Stimulated activated CD8-positive, alpha-beta memory T cell treated with anti-CD3 and anti-CD28 coated beads, Interleukin-12 subunit alpha, Interleukin-12 subunit beta, amount 100 ng/mL, for 1 hour (primary cell): ENCODE results near the gene ARFRP1.

Source experiments
- DNase-seq: peaks from one replicate; pipeline ENCODE4 v3.0.0-alpha.2; 2020; ENCODE audit warnings: low read depth

Gene ARFRP1, protein sequence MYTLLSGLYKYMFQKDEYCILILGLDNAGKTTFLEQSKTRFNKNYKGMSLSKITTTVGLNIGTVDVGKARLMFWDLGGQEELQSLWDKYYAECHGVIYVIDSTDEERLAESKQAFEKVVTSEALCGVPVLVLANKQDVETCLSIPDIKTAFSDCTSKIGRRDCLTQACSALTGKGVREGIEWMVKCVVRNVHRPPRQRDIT

DNA sequence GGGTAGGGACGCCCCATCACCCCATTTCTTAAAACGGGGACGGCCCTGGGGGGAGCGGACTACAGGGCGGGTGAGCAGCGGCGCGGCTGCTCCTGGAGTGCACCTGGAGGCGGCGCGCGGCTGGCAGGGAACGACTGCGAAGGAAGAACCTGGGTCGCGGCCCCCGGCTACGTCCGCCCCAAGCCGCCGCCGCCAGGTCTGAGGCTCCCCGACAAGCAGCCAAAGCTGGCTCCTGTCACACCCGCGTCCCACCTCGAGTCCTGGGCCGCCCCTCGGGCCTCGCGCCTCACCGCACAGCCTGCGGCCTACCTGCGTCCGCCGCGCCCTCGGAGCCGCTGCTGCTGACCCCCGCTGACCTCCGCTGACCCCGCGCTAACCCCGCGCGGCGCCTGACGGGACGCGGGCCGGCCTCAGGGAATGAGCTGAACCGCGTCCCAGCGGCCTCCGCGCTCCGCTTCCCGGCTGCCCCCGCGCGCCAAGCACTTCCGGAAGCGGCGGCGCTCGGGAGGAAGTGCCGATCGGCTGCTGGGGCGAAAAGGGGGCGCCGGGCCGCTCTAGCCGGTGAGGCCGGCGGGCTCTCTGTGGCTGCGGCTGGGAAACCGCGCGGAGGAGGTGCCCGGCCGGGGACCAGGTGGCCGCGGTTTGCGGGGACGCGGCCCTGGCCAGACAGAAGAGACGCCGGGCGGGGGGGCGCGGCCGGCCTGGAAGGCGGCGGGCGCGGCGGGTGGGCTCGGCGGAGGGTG lies at the start of gene ARFRP1, which contains the start of gene ZGPAT:
TSS of gene ARFRP1 (minus strand) at position 419 of the 743 bp plus-strand sequence. CDS start 885 bp downstream, outside the sequence.
TSS of gene ZGPAT (plus strand) at position 482 of the 743 bp plus-strand sequence. CDS start 542 bp downstream, outside the sequence.
- peak; percentile 77 for DNase-seq

DNA sequence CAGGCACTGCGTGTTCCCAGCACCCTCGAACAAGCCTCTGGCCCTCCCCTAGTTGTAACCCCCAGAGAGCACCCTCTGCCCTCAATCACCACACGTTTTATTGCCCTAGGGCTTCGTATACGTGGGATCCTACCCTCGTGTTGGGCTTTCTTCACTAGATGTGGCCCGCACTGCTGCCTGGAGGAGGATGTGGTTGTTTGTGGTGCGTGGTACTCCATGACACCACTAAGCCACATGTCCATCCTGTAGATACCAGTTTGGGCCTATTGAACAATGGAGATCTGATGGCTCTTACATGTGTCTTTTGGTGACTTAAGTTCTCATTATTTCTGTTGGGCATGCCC lies 48.8 kb upstream of the ARFRP1 start:
- no peak for DNase-seq

DNA sequence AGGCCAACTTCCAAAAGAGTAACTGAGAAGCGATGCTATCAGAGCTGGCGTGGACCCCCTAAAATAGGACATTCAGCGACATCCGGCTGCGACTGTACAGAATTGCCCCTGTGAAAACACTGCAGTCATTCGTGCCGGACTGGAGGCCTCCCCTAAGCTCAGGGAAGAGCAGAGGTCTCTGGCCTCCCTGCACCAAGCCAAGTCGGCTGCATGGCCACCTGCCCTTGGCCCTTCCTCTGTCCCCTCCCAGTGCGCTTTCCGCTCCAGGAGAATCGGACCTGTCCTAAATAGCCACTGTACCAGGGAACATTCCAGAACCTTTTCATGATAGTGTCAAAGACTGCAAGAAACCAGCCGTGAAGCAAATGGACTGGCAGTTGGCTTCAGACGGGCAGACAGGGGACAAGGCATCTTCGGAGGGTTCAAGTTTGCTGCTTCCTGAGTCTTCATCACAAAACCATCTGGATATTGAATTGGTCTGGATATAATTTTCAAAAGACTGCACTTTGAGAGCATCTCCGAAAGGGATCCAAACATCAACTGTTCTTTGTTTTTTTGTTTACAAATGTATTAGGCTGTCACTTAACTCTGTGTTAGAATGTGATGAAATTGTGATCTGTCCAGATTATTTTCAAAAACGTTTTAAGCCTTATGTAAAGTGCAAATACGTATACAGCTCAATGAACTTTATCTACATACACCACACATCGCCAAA lies 48.3 kb upstream of the ARFRP1 start:
- DNase-seq: no peak

DNA sequence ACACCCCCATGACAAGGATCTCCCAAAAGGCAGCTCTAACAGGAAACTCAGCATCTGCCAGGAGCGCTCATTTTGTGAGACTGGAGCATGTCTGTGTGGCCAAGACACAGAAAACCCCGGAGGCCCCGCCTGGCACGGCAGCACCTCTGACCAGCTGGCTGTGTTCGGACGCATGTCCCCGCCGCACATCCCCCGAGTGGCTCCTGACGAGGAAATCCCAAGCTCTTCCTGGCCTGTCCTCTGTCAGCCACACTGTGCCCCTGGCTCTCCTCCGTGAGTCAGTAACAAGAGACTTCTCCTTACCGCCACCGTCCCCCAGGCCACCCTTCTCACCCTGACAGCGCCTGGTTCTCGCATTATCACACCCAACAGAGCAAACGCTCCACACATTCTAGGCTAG lies 46.2 kb upstream of the ARFRP1 start:
- no peak for DNase-seq

DNA sequence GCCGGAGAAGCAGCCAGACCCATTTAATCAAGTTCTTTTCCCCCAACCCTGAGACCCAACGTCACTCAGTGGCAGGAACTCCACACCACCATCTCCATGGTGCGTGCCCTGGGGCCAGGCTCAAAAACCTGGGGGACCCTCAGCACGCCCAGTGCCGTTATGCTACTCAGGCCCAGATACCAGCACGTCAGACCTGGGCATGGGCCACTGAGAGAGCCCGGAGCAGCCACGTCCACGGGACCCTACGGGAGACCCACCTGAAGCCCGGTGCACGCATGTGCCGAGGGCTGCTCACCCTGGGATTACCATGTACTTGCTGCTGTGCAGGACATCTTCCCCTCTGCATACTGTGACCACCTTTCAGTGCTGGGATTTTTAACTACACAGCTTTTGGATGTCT lies 45.6 kb upstream of the ARFRP1 start:
- DNase-seq: no peak

DNA sequence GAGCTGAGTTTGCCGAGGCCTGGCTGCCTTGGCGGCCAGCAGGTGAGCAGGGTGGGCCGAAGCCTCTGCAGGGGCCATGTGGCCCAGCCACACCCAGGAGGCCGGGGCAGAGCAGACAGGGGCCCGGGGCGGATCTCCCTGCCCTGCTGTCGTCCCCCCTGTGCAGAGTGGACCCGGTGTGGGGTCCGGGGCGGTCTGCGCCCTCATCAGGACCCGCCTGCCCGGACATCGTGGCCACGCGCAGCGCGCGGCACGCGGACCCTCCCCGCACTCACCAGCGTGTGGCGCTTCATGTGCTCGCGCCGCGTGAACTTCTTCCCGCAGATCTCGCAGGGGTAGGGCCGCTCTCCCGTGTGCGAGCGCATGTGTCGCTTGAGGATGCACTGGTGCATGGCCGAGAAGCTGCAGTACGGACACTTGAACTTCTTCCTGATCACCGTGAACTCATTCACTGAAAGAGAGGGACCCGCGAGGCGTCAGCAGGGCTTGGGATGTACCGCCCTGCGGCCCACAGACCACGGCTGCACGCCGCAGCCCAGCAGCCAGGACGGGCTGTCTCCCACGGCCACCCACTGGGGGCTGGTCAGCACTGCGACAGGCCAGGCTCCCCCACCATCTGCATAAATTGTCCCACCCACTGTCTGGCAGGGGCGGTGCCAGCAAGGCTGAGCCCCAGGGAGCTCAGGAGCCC lies 44.8 kb upstream of the ARFRP1 start:
- DNase-seq: no peak

DNA sequence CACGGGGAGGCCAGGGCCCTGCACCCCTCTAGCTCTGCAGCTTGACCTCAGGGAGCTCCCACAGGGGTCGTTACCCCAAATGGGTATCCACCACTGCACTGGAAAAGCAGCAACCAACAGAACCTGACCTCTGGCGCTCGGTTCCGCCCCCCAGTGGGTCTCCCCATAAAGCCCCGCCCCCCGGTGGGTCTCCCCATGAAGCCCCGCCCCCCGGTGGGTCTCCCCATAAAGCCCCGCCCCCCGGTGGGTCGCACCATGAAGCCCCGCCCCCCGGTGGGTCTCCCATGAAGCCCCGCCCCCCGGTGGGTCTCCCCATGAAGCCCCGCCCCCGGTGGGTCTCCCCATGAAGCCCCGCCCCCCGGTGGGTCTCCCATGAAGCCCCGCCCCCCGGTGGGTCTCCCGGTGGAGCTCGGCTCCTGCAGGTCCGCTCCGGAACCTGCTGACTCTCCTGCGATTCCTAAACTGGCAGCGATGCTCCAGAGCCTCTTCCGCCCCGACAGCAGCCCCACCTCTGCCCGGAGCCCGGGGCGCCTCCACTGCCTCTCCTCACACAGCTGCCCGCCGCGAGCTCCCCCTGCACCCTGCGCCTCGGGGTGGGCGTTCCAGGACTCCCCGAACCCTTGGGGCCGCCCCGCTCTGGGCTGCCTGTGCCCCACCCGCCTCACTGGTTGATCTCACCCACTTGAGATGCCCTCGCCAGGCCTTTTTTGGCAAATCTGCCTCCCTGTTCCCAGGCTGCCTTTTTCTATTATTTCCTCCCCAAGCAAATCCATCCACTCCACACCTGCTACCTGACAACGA lies 43.9 kb upstream of the ARFRP1 start:
- DNase-seq: no peak

DNA sequence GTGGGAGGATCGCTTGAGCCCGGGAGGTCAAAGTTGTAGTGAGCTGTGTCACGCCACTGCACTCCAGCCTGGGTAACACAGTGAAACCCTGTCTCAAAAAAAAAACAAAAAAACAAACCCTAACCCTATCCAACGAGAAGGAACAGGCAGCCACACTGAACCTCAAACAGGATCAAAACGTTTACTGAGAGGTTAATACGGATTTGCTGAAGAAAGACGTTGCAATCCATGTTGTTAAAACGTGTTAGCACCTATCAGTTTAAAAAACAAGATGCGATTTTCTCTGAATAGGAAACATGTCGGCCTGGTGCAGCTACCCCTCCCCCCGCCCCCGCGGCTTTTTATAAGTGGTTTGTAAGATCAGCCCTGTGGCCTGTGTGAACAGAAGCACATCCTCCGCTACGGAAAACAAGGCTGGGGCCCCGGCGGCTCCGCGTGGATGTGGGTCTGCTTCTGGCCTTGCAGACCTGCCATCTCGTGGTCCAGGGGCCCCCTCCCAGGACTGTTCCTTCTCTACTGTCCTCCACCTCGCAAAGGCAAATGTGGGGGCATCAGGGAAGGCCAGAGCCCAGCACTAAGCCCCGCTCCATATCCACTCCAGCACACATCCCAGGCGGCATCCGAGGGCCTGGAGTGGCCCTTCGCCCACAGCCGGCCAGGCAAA lies 43.2 kb upstream of the ARFRP1 start:
- DNase-seq: no peak

DNA sequence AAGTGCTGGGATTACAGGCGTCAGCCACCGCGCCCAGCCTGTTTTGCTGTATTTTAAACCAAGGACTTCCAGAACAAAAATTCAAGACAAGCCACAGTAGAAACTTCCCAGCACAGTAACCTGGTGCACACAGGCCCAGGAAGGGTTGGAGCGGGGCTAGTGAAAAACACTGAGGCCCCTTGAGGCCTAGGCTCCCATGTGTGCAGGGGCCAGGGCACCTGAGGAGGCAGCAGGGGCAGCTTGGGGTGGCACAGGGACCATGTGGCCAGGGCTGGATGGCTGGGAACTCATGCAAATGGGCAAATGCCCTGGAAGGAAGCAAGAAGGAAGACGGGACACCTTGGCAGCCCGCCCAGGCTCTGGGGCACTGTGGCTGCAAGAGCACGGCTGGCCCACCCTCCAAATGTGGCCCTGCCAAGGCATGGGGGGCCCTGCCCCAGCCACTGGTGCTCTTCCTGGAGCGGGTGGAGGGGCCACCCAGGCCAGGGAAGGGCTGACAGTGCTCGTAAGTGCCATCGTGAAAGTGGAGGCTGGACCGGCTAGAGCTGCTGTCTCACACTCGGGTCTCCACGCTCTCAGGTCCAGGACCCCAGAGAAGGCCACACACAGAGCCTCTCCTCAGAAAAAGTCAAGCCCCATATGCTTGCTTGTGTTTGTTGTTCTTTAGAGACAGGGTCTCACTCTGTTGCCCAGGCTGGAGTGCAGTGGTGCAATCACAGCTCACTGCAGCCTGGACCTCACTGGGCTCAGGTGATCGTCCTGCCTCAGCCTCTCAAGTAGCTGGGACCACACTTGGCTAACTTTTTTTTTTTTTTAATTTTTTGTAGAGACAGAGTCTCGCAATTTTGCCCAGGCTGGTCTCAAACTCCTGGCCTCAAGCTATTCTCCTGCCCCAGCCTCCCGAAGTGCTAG lies 42.1 kb upstream of the ARFRP1 start:
- no peak for DNase-seq

DNA sequence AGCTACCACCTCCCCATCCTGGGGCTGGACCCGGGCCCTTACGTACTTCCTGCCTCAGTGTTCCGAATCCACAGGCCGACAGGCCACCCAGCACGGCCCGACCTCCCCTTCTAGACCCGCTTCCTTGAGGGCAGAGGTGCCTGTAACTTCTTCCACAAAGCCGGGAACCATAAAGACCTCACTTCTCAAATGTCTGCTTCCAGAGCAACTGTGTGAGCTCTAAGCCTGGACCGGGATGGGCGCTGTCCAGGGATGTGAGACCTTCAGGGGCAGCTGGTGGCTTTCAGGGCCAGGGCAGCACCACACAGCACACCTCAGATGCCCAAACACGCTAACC lies 41.1 kb upstream of the ARFRP1 start:
- no peak for DNase-seq

DNA sequence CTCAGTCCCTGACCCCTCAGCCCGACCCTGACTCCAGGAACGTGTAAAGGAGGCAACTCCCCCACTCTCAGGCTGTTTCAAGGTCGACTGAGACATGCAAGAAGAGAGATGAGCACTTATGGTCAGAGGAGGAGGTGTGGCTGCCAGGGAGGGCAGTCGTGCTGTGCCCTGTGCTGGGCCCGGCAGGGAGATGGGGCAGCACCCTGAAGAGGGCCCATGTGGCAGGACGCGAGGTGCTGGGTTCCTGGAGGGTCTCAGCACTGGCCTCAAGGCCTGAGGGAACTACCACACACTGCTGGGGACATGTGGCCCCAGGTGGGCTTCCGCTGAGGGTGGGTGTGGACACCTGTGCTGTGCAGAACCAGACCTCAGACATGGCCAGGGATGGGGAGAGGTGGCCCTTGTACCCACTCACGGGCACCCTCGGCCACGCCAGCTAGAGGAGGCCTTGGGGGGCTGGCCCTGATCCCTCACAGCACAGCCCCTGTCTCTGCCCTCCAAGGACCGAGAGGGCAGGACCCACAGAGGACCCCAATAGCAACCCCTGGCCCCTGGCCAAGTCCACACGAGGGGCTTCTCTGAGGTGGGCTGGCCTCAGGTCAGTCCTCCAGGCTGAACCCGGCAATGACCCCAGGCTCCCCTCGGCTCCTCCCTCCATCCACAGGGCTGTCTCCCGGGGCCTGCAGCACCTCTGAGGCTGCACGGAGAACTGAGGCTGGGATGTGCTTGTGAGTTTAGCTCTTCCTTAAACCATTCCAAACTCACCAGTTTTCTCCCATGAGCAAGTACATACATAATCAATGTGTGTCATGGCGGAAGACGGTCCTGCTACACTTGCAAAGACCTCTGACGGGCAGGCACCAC lies 40.5 kb upstream of the ARFRP1 start:
- DNase-seq: no peak

DNA sequence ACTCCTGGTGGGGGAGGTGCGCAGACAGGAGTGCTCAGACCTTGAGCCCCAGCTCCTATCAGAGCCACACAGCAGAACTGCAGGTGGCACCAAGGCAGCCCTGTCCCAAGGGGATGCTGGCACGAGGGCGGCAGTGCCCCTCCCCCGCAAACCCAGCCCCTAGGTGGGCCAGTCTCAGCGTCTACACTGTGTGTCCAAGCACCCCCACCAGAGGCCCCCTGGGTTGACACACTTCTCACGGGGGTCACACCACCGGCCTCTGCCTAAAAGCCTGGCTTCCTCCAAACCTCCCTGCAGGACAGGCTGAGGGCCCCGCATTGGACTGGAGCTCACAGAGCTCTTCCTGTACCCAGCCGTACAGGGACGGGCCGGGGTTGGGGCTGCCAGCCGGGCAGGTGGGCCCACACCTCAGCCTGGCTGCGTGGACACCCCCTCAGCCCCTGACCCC lies 39.9 kb upstream of the ARFRP1 start:
- DNase-seq: no peak

DNA sequence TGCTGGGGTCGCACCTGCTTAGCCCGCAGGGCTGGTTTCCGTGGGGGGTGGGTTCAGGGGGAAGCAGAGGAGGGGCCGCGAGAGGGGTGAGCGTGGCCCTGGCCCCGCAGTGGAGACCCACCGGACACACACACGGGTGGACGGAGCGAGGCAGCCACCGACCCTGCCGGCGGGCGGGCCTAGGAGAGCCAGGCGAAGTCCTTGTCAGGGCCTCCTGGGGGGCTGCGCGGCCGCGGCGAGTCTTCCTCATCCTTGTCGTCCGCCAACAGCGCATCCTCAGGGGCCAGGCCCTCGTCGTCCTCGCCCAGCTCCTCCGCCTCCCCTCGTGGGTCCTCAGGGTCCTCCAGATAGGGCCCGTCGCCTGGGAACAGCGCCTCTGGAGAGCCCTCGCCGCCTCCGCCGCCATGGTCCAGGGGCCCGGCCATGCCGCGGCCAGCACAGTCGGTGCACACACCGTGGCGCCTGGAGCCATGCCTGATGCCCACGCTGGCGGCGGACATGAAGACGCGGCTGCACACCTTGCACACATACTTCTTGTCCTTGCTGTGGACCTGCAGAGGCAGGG lies 39.1 kb upstream of the ARFRP1 start:
- DNase-seq: no peak

DNA sequence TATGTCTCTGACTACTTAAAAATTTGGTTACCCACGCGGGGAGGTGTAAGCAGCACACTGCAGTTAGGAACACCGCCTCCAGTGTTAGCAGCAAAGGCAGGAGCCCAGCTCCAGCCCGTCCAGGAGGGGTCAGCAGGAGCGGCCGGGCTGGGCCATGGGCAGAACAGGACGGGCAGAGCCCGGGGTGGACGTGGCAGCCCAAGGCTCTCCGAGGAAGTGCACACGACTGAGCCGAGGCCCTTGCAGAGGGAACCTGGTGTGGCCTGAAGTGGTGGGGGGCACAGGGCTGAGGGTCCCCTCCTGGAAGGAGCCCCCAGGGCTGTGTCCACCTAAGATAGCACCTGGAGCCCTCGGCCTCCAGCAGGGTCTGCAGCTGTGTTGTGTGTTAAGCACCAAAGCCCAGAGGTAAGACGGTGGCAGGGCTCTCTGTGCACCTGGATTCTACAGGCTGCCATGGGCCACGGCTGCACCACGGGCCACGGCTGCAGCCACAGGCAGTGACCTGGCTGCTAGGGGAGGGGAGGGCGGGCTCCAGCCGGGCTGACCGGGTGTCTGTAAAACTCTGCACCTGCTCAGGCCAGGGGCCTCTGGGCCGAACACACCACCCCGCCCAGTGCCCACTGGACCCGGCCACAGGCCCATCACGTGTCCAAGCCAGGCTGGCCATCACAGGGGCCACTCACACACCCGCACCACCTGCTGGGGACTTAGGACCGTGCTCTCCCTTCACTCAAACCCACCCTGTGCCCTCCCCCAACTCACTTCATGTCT lies 38.4 kb upstream of the ARFRP1 start:
- no peak for DNase-seq

DNA sequence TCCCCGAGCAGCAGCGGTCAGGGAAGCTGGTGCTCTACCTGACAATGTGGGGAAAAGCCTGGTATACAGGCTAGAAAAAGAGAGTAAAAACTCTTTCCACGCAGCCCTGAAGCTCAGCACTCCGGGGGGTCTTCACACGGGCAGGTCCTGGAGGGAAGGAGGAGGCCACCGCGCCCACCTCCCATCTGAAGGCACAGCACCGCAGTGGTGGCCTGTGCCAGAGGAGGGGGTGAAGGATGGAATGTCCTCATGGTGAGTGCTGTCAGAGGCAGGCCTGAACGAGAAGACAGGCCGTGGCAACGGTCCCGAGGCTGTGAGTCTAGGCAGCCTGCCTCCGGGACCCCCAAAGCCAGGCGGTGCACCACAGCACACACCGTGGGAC lies 37.6 kb upstream of the ARFRP1 start:
- no peak for DNase-seq

DNA sequence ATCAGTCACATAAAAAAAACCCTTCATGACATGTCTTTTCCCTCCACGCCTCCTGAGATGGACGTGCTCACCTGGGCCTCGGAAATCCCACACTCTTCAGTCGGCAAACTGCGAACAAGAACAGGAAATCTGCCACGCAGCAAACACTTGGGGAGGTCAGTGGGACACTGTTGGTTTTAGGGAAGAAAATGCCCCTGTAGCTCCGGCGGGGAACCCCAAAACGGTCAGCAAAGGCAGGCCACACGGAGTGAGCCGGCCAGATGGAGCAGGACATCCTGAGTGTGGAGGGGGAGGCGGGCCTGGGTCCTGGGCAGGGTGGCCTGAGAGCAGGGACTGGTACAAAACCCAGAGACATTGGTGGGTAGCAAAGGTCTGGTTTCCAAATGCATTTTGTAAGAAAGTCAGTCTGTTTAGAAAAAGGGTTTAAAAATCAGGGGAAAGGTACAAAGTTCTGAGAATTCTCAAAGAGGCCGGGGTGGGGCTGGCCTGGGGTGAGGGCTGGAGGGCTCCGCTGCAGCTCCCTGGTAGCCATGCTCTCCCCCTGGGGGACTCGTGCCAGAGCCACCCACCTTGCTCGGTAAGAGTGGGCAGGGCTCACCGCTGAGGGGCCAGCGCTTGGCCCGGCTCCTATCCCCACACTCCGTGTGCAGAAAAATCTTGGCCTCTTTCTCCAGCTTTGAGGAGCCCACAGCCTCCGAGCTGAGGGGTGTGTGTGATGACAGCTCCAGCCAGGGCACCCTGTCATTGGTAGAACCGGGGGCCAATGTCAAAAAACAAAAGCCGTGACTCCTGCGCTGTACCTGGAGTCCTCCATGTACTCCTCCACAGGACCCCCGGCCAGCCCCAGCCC lies 37.0 kb upstream of the ARFRP1 start:
- no peak for DNase-seq

DNA sequence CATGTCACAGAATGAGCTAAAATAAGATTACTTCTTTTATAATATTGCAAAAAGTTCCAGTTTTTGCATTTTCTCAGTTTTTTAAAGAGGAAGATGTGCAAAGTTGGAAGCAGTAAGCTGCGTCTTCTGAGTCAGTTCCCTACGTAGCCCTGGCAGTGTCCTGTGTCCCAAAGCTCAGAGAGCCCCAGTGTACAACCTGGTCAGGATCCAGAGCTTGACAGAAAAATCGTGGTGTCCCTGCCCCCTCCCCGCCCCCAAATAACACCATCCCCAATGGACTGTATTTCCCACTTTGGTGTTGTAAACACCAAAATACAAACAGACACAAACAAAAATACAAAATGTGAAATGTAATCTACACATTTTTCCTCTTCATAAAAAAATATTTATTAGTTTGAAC lies 36.4 kb upstream of the ARFRP1 start:
- no peak for DNase-seq
